ENCODE results near the gene CHRNG.

The CHRNG gene

DNA sequence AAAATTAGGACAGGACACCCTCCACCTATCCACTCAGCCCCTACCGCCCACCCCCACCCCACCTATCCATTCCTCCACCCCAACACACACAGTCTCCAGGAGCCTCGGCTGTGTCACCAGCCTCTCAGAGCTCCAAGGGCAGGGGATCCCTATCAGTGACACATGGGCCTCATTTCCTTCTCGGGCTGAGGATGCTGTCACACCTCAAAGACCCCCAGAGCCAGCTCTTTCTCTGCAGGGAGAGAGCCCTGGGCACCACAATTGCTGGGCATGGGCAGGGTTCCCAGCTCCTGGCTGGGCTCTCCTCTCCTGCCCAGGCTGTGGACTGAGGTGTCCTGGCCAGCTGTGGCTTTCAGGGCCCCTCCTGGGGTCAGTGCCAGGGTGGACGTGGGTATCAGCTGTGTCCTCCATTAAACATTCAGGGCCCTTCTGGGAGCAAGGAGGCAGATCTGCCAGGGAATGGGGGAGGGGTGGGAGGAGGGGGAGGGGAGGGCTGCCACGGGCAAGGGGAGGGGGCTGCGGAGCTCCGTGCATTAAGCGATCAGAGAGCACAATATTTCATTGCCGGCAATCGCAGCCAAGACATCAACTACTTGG, 37.6 kb upstream of the CHRNG start:
- H3K27ac ChIP-seq, result no peak overlapping the region
- no peak for TF ChIP-seq ZFX (IDR thresholded peaks at IDR 0.05; ENCODE audit: borderline replicate concordance)
- TF ChIP-seq, protein P1, sequence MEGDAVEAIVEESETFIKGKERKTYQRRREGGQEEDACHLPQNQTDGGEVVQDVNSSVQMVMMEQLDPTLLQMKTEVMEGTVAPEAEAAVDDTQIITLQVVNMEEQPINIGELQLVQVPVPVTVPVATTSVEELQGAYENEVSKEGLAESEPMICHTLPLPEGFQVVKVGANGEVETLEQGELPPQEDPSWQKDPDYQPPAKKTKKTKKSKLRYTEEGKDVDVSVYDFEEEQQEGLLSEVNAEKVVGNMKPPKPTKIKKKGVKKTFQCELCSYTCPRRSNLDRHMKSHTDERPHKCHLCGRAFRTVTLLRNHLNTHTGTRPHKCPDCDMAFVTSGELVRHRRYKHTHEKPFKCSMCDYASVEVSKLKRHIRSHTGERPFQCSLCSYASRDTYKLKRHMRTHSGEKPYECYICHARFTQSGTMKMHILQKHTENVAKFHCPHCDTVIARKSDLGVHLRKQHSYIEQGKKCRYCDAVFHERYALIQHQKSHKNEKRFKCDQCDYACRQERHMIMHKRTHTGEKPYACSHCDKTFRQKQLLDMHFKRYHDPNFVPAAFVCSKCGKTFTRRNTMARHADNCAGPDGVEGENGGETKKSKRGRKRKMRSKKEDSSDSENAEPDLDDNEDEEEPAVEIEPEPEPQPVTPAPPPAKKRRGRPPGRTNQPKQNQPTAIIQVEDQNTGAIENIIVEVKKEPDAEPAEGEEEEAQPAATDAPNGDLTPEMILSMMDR (IDR thresholded peaks at IDR 0.05), result no peak

DNA sequence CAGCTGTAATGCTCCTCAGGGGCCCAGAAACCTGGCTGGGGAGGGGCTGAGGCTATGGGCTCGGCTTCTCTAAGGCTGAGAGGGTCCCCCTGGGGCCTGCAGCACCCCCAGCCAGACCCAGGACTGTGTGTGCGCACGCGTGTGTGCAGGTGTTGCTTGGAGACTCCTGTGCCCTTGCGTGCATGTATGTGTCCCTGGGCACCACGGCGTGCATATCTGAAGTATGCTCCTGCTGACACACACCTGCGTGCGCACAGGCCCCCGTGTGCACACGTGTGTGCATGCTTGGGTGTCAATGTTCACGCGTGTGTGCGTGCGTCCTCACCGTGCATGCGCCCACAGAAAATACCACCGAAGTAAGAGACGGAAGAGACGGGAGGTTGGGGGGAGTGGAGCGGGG, 37.0 kb upstream of the CHRNG start:
- TF ChIP-seq, protein P1 (IDR thresholded peaks at IDR 0.05), result no peak
- no peak for TF ChIP-seq ZFX (IDR thresholded peaks at IDR 0.05; ENCODE audit: borderline replicate concordance)
- H3K27ac ChIP-seq, result no peak overlapping the region

DNA sequence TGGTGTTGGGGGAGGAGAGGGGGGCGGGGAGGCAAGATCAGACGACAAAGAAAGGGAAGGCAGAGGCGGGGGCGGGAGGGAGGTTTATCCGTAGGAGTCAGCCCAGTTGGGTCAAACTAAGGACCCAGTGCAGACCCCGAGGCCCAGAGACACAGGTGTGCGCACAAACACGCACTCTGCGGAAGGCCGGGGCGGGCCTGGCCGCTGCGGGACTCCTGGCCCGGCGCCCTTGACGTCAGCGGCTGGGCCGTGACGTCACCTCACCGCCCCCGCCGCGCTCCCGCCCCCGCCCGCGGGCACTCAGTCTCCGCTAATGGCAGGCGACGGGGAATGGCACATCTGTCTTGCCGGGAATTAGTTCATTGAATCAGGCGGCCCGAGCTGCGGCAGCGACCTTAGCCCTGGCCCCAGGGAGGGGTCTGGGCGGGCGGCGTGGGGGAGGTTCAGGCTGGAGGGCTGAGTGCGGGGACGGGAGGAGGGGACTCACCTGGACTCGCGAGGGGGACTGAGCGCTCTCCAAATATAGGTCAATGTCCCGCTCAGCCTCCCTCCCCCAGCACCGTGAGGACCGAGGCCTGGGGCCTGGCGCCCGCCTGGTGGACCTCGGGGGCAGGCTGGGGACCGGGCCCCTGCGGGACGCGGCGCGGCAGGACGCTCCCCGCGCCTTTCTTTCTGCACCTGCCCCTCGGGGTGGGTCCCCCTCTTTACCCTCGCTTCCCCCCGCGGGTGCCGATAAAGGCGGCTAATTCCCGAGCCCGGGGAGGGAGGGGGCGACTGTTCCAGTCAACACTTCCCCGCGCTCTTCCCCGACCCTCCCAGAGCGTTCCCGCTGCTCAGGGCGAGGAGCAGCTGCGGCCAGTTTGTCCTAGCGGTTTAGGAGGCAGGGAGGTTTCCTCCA, 36.3 kb upstream of the CHRNG start:
- no peak overlapping the region for H3K27ac ChIP-seq
- TF ChIP-seq ZFX (IDR thresholded peaks at IDR 0.05; ENCODE audit: borderline replicate concordance), result no peak
- TF ChIP-seq, protein P1 (IDR thresholded peaks at IDR 0.05), result no peak

DNA sequence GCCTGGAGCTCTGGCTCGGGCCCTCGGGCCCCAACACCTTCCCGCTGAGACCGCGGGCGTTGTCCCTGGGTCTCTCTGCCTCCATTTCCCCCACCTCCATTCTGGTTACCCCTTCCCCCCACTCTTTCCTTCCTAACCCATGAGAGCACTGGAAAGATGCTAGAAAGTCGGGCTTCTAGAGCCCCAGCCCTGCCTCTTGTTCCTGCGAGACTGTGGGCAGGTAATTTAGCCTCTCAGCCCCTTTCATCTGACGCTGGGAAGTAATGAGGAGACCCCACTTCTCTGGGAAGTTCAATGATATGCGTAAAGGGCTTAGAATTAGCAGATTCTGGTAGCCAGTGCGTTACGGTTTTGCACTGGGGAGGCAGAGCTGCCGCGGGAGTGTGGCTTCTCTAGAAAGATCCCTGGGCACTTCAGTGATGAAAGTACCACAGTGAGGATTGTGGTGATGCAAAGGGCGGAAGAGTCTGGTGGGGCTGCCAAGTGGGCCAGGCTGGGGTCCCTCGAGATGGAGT, 35.6 kb upstream of the CHRNG start:
- H3K27ac ChIP-seq, result no peak overlapping the region
- TF ChIP-seq, protein P1 (IDR thresholded peaks at IDR 0.05), result no peak
- TF ChIP-seq ZFX (IDR thresholded peaks at IDR 0.05; ENCODE audit: borderline replicate concordance), result no peak

DNA sequence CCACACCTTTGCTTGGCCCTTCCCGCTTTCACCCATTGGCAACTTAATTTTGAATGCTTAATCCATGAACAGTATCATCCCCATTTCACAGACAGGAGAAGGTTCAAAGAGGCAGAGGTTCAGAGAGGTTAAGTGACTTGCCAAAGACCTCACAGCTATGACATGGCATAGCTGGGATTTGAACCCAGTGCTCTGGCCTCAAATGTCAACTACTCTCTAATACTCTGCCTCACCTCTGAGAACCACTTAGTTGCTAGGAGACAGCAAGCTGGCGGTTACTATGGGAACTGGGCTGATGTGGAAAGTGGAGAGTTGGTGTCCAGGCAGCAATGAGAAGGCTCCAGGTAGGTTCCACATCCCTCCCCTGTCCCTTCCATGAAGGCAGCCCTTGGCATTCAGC, 35.1 kb upstream of the CHRNG start:
- H3K27ac ChIP-seq, result no peak overlapping the region
- no peak for TF ChIP-seq ZFX (IDR thresholded peaks at IDR 0.05; ENCODE audit: borderline replicate concordance)
- TF ChIP-seq, protein P1 (IDR thresholded peaks at IDR 0.05), result no peak

DNA sequence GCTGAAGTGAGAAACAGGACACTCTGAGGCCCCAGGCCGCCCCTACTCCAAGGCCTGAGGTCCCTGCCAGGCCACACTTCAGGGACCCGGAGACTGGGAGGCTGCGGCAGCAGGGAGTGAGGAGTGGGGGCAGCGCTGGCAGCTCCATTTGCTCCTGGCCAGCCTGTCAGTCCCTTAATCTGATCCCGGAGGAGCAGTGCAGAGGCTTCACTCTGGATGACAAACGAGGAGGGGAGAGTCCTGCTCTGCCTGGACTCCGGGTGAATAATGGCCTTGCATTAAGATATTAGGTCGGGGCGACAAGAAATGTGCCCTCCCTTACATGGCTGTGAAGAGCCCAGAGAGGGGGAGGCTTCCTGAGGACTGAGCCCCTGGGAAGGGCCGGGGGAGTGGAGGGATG, 33.6 kb upstream of the CHRNG start:
- TF ChIP-seq, protein P1 (IDR thresholded peaks at IDR 0.05), result no peak
- no peak for TF ChIP-seq ZFX (IDR thresholded peaks at IDR 0.05; ENCODE audit: borderline replicate concordance)
- no peak overlapping the region for H3K27ac ChIP-seq

DNA sequence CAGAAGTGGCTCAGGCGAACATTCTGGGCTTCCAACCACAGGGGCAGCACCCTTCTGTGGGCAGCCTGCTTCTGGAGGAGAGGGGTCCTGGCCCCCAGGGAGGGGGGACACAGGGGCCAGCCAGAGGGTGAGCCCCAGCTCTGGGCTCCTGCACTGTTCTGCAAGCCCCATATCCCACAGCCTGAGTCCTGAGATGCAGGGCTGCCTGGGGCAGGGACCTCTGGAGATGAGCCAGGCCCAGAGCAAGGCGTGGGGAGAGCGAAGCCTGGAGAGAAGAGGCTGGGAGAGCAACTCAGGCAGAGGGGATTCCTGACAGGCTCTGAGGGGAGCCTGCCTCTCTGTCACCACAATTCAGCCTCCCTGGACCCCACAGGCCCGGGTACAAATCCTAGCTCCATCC, 32.8 kb upstream of the CHRNG start:
- TF ChIP-seq ZFX (IDR thresholded peaks at IDR 0.05; ENCODE audit: borderline replicate concordance), result no peak
- TF ChIP-seq, protein P1 (IDR thresholded peaks at IDR 0.05), result no peak
- no peak overlapping the region for H3K27ac ChIP-seq
